Activated CD4-positive, alpha-beta T cell treated with anti-CD3 and anti-CD28 coated beads, Interleukin-2, amount 50 U/mL, for 1 hour (primary cell): Measurements from ENCODE around the gene IGFBP2.

Source experiments
- DNase-seq: peaks from one replicate; pipeline ENCODE4 v3.0.0-alpha.2; 2020

Gene IGFBP2

GRCh38 chr2:216664593-216665034 lies 31.4 kb downstream of the IGFBP2 start:
- no peak for DNase-seq

- no peak for DNase-seq
Measured at GRCh38 chr2:216665242-216665641, 32.0 kb downstream of the IGFBP2 start.

- DNase-seq = no peak
Measured at GRCh38 chr2:216665717-216666116, 32.5 kb downstream of the IGFBP2 start.

GRCh38 chr2:216666461-216667233 lies 33.4 kb downstream of the IGFBP2 start:
- DNase-seq = peak; percentile 57

GRCh38 chr2:216670266-216671080 lies 37.3 kb downstream of the IGFBP2 start:
- no peak for DNase-seq

GRCh38 chr2:216671081-216671411 lies 37.8 kb downstream of the IGFBP2 start:
- DNase-seq = no peak

GRCh38 chr2:216671791-216672343 lies 38.6 kb downstream of the IGFBP2 start:
- DNase-seq = no peak

- no peak for DNase-seq
Measured at GRCh38 chr2:216672466-216672865, 39.2 kb downstream of the IGFBP2 start.

GRCh38 chr2:216673021-216673420 lies 39.8 kb downstream of the IGFBP2 start:
- no peak for DNase-seq

GRCh38 chr2:216673609-216674008 lies 40.4 kb downstream of the IGFBP2 start:
- no peak for DNase-seq

GRCh38 chr2:216674376-216674775 lies 41.2 kb downstream of the IGFBP2 start:
- DNase-seq = no peak

- DNase-seq = no peak
Measured at GRCh38 chr2:216676630-216677029, 43.4 kb downstream of the IGFBP2 start.

- no peak for DNase-seq
Measured at GRCh38 chr2:216677439-216678097, 44.3 kb downstream of the IGFBP2 start.

- no peak for DNase-seq
Measured at GRCh38 chr2:216678098-216678465, 44.9 kb downstream of the IGFBP2 start.

GRCh38 chr2:216678813-216679657 lies 45.8 kb downstream of the IGFBP2 start:
- no peak for DNase-seq

GRCh38 chr2:216679658-216680024 lies 46.4 kb downstream of the IGFBP2 start:
- no peak for DNase-seq

GRCh38 chr2:216680951-216681629 lies 47.9 kb downstream of the IGFBP2 start:
- no peak for DNase-seq

- no peak for DNase-seq
Measured at GRCh38 chr2:216681683-216682082, 48.5 kb downstream of the IGFBP2 start.

GRCh38 chr2:216683846-216684245 lies 50.6 kb downstream of the IGFBP2 start:
- no peak for DNase-seq

- DNase-seq = no peak
Measured at GRCh38 chr2:216685327-216685875, 52.2 kb downstream of the IGFBP2 start.

- DNase-seq = no peak
Measured at GRCh38 chr2:216687111-216687510, 53.9 kb downstream of the IGFBP2 start.

- DNase-seq = no peak
Measured at GRCh38 chr2:216687646-216688045, 54.4 kb downstream of the IGFBP2 start.
